ENCODE results near the gene VPS35.

- no peak for TF ChIP-seq CTCF (IDR thresholded peaks at IDR 0.05)
- TF ChIP-seq POLR2A (IDR thresholded peaks at IDR 0.05), result no peak
Measured at GRCh38 chr16:46732561-46732960, 43.6 kb upstream of the VPS35 start.

Measured in heart left ventricle (tissue), 13 donors.